GM19324 (cell line): ENCODE data around the gene USHBP1.

ENCODE experiments used
- ATAC-seq: cut with Tn5 transposase; IDR thresholded peaks from one replicate; pipeline ENCODE4 v1.9.1; 2021; ENCODE audit warnings: mild to moderate bottlenecking, moderate library complexity; ENCODE audit not compliant: unreplicated experiment, low FRiP score

Gene USHBP1

DNA sequence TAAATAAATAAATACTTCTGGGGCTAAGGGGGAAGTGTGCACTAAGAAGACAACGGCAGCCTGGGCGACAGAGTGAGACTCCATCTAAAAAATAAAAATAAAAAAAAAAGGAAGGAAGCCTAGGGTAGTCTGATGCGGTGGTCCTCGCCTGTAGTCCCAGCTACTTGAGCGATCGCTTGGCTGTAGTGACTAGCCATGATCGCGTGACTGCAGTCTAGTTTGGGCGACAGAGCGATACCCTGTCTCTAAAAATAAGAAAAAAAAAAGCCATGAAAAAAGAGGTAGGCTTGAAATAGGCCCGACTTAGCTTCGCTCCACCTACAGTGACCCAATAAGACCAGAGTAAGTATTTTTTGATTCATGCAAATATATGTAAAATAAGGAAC is 2.0 kb upstream of the USHBP1 start:
- no peak for ATAC-seq

DNA sequence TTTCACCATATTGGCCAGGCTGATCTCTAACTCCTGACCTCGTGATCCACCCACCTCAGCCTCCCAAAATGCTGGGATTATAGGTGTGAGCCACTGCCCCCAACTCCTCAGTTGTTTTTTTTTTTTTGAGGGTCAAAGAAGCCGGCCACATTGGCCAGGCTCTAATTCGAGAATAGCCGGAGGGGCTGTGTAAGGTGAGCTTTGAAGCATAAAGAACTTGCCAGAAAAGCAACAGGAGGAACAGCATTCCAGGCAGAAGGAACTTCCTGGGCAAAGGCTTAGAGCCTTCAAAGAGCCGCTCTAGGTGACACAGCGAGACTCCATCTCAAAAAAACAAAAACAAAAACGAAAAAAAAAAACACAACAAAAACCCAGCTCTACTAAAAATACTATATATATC is 1.5 kb upstream of the USHBP1 start:
- ATAC-seq: no peak

DNA sequence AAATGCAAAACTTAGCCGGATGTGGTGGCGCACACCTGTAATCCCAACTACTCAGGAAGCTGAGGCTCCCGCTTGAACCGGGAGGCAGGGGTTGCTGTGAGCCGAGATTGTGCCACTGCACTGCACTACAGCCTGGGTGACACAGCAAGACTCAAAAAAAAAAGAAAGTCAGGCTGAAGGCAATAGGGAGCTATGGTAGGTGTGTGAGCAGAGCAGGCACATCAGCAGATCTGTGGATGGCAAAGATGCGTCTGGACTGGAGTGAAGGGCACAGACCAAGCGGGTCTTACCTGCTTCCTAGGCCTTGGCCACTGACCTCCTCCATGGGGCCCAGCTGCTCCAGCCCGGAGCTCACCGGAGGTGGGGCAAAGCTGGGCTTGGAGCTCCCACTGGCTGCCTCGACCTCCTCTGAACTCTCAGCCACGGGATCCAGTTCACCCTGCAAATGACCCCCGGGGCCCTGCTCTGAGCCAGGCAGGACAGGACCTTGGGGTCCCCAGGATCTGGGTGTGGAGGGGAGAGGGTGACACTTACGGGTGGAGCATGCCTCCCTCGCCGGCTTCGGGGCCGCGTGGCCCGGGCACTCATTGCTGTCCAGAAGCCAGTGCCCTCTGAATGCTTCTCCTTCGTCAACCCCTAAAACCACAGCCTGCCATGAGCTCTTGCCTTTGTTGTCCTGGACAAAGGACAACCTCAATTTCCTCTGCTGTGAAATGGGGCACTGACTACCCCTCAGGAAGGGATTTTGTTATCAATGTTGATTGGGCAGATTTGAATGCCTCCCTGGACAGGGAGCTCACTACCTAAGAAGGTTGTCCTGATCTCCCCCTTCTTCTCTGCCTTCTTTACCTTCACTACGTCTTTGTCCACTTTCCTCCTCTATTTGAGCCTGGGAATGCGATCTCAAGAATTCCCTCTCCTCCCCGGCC is 569 bp downstream of the USHBP1 start:
- ATAC-seq: no peak

DNA sequence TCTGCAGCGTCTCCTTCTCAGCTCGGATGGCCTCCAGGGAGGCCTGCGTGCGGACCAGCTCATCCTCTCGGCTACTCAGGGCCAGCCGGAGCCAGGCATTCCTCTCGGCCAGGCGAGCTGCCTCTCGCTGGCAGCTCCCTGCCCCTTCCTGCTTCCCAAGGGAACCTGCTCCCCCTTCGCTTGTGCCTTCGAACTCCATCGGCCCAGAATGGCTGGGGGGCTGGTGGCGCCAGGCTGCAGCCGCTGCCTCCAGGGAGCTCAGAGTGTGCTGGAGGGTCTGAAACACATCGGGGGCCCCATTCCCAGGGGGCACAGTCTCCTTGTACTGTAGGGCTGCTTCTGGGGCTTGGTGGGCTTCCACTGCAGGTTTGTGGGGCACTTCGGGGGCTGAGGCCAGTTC is 2.0 kb downstream of the USHBP1 start:
- ATAC-seq: no peak

DNA sequence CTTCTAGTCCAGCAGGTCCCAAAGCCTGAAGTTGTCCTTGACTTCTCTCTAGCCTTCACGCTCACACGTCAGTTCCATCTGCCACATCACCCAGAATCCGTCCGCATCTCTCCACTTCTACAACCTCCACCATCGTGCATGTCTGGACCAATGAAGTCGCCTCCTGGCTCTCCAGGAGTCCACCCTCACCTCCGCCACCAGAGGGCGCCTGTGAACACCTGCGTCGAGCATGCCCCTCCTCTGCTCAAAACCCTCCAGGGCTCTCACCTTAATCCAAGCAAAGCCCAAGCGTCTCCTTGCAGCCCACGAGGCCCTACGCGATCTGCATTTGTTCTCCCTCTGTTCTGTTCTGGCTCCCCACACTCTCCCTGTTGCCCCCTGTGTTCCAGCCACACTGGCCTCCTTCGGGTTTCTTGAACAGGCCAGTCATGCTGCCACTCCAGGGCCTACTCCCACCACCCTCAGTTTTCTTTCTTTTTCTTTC is 3.7 kb downstream of the USHBP1 start:
- peak; percentile 77 for ATAC-seq

DNA sequence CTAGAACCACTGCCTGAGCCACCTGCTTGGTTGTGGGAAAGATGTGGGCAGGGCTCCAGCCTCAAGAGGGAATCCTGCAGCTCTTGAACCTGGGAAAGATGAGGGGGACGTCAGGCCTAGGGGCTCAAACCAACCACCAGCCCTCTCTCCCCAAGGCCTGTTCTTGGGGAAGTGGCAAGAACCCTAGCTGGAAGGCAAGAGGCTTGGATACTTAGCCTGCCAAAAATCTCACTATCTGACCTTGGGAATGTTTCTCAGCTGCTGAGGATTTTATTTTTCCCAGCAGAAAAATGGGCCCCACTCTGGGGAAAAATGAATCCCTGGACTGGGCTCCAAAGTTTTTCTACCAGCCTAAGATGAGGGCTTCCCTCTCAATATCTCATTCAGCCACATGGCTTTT is 4.6 kb downstream of the USHBP1 start:
- no peak for ATAC-seq

DNA sequence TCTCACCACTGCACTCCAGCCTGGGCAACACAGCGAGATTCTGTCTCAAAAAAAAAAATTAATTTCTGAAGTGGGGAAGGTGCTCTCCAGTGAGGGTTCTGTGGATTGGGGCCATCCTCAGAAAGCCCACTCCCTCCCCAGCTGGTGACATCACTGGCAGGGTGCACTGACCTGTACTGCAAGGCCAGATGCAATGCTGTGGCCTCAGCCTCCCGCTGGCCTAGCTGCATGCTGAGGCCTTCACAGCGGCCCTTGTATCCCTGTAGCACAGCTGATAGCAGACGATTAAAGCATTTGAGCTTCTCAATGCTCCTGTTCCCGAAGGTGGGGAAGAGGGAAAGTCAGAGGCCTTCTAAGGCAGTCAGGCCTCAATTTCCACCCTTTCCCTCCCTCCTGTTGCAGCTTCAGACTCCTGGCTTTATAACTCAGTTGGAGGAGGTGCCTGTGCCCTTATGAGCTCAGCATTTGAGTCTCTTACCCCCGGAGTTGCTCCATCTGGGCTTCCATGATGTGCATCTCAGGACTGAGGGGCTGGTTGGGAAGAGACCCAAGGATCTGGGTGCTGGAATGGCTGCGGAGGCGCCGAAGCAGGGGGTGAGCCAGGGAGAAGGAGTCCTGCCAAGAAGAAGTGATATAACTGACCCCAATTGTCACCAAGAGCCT is 5.3 kb downstream of the USHBP1 start:
- no peak for ATAC-seq

DNA sequence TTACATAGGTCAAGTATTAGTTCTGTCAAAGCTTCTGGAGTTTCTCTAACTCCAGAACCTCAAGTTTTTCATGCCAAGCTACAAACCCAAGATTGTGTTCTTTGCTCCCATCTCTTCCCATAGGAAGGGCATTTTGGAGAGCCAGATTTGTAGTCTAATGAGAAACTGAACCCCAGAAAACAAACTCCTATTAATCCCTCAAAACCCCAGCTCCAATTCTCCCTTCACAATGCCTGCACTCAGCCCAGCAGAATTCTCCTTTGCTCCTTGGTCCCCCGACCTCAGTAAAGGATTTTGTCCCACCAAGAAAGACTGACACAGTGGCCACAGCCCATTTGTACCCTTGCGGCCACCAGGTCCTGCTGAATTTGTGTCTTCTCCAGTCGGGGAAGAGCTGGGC is 8.4 kb downstream of the USHBP1 start:
- no peak for ATAC-seq

DNA sequence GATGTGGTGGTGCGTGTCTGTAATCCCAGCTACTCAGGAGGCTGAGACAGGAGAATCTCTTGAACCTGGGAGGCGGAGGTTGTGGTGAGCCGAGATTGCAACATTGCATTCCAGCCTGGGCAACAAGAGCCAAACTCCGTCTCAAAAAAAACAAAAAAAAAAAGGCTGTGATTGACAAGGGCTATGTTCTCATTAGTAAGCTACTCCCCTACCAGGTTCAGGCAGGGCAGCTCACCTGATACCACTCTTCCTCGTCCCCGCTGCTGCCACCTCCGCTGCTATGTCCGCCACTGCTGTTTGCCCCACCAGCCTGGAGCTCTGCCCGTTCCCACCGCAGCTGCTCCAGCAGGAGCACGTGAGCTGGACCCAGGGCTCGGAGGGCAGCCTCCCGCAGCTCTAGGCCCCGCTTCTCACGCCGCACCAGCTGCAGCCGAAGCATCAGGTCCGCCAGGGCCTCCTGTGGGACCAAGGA is 9.4 kb downstream of the USHBP1 start:
- ATAC-seq: no peak

DNA sequence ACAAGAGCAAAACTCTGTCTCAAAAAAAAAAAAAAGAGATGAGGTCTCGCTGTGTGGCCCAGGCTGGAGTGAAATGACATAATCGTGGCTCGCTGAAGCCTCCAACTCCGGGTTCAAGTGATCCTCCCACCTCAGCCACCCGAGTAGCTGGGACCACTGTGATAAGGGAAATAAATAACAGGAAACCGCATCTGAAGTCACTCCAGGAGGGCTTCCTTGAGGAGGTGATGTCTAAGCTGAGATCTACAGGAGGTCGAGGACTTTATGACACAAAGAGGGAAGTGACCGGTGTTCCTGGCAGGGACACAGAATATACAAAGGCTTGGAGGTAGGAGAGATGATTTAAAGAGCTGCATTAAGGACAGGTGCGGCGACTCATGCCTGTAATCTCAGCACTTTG is 9.9 kb downstream of the USHBP1 start:
- no peak for ATAC-seq

DNA sequence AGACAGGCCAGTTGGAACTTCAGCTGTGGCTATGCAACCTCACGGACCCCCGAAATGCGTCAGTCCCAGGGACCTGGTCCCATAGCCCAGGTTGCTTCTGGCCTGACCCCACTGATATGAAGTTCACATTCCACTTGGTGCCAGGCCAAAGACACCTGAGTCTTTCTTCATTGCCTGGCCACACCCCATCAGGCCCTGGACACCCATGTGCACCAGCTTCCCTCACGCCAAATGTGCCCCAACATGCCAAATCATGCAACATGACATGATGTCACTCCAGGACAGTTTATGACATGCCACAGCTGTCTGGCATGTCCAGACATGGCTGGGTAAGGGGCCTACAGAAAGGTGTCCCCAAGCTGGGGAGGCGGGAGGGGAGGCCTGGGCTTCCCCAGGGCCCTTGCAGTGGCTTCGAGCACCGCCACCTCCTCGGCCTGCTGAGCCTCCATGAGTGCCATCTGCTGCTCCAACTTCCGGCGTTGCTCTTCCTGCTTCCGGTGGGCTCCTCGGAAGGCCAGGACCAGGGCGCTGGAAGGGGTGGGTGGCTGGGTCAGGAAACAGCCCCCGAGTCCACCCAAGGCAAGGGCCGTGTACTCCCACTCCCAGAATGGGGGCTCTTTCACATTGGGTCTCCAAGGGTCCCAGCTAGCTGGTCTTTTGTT is 14.5 kb downstream of the USHBP1 start:
- no peak for ATAC-seq

DNA sequence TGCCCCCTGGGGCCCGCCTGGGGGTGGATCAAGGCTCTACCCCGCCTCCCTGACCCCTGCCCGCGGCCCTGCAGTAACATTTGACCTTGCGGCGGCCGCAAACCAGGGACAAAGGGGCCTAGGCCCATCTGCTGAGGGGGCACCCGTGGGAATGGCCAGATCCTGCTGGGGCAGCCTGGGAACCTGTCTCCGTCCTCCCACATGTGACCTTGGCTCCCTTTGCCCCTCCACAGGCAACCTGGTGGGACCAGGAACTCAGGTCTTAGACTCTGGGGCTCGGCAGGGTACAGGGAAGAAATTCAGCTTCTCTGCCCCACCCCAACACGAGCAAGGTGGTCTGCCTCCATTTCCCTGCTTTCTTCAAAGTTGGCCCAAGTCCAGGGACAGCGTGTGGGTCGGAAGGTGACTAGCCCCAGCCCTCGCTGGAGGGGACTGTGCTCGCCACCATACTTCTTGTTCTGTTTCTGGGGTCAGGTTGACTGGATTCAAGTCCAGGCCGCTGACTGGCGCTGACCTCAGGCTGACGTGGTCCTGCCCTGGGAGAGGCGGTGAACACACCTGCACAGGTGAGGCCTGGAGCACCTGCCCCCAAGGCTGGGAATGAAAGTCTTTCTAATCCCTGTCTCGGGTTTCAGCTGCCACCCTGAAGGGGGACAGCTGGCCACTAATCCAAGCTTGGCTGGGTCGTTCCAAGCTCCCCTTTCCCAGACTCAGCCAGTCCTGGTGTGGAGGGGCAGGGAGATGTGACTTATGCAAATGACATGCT is 16.4 kb downstream of the USHBP1 start:
- ATAC-seq: no peak

DNA sequence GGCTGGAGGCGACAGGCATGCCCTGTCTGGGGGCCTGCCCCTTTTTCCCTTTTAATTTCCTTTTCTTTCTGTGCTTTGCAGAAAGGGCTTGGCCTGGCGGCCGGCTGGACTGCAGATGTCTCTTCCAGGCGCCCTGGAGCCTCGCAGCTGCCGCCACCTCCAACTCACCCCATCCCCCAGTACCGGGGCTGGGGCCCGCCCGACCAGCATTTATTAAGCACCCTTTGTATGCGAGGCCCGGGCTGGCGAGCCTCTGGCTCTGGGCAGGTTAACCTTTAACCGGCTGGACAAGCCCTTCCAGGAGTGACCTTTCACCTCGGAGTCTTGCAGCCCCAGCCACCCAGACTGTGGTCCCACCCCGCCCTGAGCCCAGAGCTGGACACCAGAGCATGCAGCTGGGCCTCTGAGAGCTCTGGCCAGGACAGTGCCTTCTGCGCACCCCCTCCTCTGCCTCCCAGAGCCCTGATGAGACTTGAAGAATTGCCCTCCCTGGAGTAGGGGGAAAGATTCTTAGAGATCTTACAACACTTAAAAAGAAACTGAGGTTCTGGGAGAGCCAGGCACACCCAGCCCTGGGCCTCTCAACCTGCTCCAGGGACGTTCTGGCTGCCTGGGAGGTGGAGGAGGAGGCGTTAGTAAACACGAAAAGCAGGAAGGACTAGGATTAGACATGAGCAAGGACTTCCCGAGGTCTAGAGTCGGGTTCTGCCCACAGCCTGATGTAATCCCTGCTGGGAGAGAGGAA is 17.7 kb downstream of the USHBP1 start:
- ATAC-seq: no peak

DNA sequence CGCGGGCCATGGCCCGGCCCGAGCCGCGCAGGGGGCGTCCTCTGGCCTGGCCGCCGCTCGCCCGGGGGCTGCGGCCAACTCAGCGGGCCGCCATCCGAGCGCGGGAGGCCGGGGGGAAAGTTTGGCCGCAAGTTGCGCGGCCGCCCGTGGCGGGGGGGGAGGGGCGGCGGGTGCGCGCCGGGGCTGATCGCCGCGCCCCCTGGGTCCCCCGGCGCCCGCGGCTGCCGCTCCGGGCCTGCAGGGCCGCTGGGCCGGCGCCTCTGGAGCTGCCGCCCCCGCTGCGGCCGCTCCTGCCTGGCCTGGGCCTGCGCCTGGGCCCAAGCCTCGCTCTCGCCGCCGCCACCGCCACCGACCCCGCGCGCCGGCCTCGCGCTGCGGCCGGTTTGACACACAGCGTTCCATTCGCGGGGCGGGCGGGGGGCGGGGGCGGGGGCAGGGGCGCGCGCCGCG is 19.0 kb downstream of the USHBP1 start, which contains the start of gene NR2F6:
Gene NR2F6, minus strand, starts transcription at position 385 of the 450 bp plus-strand sequence. CDS start 699 bp downstream, outside the sequence.
- peak; percentile 17 for ATAC-seq

DNA sequence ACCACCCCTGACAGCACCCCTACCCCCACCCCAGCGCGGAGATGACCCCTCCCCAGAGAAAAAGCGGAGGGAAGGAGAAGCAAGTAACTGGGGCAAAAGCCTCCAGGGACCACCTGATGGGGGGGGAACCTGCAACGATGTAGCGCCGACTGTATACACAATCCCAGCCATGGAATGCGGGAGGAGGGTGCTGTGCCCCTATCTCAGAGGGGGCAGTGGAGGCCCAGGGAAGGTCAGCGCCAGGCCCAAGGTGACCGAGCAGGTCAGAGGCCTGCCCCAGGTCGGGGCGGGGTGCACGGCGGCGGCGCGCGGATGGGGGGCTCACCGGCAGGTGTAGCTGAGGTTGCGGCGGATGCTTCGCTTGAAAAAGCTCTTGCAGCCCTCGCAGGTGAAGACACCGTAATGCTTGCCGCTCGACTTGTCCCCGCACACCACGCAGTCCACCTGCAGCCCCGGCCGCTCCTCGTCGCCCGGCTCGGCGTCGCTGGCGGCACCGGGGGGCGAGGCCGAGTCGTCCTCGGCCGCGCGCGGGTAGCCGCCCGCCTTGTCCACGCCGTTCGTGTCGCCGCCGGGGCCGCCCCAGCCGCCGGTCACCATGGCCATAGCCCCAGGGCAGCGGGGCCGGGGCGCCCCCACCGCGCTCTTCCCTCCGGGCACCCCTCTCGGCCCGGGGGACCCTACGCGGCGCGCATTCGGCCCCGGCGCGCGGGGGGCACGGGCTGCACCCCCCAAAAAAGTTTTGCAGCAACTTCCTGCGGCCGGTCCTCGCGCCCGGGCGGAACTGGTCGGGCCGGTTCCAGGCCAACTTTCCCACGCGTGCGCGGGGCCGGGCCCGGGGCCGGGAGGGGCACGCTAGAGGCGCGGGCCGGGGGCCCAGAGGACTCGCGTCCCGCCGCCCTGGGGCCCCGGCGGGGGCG is 19.7 kb downstream of the USHBP1 start:
- no peak for ATAC-seq

DNA sequence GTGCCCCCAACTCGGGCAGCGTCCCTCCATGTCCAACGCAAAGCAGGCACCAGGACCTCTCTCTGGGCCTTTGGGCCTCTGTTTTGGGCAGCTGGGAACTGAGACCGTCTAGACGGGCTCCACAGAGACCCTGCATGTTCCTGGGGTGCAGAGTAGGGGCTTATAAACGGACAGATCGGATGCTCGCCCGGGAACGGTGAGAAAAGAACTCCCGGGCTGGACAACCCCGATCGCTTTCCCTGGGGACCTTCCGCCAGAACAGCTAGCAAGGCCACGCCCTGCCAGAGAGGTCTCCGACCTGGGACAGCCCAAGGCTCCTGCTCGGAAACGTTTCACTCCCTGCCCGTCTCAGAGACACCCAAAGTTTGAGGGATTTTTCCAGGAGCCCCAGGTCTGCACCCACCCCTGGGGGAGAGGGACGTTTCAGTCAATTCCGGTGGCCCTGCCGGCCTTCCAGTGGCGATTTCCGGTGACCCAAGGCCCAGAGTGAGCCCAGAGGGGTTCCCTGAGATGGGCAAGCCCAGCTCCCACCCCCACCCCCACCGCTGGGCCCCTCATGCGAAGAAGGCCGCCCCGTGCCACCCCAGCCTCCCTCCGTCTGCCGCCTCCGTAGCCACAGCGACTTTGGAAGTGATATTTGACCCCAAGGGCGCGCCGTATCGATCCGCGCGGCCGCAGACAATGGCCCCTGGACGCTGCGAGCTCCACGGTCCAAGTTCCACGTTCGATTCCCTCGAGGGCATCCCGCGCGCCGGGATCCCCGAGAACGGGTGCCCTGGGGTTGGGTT is 20.5 kb downstream of the USHBP1 start:
- no peak for ATAC-seq

DNA sequence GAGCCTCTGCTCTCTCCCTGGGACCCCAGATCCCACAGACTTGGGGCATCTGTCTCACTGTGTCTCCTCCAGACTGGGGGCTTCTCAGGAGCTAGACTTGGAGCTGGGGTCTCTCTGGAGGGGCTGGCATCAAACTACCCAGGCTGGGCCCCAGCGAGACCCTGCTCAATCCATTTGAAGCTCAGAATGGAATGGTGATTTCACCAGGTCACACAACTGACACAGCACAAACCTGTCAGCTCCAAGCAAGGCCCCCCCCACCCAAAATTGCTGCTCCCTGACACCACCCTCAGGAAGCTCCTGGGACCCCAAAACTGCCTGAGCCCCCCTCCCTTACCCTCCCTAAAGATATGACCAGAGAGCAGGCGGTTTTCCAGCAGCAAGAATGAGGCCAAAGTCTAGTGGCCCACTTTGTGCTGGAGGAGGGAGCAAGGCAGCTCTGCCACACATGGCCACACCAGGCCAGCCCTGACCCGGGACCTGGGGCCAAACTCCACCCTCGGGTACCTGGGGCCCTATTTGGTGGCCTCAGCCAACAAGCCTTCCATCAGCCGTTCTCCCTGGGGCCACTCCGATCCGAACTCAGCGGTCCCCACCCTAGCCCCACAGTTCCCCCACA is 21.2 kb downstream of the USHBP1 start:
- no peak for ATAC-seq
